HG02973 (cell line): ENCODE data around the gene COMT.

Experiments
- ATAC-seq: cut with Tn5 transposase; IDR thresholded peaks from one replicate; pipeline ENCODE4 v1.9.1; 2021; ENCODE audit warnings: moderate library complexity; ENCODE audit not compliant: unreplicated experiment

COMT gene

DNA sequence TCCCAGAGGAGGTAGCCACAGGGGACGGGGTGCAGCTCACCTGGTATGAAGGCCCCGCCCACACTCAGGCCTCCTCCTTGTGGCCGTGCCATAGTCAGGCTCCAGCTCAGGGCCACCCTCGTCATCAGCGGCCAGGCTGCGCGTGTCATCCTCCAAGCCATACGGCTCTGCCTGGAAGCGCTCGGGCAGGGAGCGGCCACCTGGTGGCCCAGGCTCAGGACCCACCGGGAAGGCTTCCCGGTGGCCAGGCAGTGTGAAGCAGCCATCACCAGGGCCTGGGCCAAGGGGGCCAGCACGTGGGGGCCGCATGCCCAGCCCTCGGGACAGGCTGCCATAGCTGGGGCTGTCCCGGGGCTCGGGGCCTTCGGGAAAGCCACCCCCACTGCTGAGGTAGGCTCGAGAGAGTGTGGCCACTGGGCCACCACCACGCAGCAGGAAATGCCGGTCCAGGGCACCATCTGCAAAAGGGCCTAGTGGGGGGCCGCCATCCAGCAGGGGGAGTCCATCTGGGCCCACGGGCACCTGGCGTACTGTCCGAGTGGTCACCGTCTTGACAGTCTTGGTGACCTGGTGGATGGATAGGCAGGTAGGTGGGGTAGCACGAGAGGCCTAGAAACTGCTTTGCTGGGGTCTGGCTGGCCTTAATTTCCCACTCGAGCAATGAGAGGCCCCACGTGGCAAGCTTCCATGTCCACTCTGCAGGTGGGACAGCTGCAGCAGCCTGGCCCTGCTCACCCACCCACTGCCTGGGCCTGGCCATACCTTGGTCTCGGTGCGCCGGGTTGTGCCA, 39.8 kb downstream of the COMT start:
- no peak for ATAC-seq

DNA sequence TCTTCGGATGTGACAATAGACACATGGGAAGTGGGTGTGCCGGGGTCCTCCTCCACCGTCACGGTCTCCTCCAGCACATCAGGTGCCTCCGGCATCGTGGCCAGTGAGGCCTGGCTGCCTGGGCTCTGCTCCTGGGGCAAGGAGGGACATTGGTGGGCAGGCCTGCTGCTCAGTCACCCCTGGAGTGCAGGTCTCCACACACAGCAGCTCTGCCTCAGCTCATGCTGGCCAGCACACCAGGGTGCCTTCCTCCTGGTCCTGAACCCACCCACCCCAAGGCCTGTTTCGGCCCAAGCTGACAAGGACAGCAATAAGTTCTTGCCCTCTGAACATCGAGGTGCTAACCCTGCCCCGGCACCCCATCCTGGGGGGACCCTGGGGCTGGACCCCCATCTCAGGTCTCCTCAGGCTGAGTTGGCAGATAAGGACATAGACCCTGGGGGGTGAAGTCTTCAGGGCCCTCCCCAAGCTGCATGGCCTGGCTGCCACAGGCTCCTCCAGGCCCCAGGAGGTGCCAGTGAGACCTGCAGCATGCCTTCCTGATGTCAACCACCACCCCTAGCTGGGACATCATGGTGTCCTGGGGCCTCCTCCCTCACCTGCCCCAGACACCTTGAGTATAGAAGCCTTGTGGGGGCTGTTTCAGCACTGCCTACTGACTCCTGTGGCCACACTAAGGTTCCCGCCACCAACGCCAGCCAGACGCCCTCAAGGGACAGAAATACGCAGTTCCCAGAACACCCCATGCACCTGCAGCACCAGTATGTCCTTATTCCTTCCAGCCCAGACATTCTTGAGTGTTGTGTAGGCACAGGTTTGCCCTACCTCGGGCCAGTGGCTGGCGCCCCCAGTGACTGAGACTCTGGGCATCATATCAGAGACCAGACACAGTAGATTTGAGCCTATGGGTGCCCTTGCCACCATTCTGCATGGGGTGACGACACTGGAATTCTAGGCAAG, 40.7 kb downstream of the COMT start:
- ATAC-seq = no peak

DNA sequence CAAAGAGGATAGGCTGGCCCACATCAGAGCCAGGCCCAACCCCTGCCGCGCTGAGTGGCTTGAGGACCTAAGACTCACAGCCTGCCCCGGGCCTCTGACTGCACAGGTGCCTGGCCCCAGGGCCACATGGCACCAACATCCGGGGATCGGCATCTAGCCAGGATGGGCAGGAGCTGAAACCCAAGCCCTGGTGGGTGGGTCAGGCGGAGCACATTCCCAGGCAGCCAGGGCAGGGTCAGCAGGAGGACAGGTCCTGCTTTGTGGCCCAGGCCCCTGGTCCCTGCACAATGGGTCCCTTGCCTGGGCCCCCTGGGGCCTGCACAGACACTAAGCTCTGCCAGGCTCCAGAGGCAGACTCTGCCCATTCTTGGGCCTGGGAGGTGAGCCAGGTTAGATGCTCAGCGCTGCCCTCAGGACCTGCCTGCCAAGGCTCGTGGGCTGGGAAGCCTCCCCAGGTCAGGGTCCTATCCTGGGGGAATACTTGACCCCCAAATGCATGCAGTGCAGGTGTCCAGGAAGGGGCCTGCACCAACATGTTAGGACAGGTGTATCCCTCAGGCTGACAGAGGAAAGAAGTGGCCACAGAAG, 41.5 kb downstream of the COMT start:
- no peak for ATAC-seq

DNA sequence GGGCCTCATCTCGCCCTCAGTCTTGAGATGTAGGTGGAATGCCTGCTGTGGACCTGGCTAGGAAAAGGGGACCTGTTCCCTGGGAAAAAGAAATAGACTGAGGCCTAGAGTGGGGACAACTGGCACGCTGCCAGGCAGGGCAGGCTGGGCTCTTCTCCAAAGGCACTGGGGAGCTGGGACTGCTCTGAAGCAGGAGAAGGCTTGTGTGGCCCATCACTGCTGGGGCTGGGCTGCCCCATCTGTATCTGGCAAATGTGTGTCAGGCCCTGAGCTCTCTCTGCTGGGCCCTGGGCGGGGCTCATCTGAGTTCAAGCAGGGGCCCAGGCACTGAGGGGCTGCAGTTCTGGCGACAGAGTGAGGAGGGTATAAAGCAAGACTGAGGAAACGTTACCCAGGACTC, 42.2 kb downstream of the COMT start:
- no peak for ATAC-seq

DNA sequence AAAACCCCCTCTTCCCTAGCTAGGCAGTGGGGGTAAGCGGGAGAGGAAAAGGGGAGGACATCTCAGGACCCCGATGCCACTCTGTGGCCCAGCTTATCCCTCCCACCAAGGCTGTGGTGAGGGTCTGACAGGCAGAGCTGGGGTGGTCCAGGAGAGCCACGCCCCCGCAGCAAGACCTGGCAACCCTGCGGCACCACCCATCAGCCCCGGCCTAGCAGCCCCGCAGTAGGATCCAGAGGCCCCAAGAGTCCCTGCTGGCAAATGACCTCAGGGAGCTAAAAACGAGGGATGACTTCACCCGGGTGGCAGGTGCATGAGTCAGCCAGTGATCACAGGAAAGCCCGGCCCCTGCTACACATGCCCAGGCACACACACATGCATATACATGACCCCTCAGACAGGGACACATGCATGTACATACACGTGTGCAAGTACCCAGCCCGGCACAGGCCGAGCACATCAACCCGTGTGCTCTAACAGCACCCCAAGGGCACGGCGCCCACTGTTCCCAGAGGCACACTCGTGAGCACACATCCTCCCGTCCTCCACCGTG, 42.7 kb downstream of the COMT start:
- ATAC-seq = no peak

DNA sequence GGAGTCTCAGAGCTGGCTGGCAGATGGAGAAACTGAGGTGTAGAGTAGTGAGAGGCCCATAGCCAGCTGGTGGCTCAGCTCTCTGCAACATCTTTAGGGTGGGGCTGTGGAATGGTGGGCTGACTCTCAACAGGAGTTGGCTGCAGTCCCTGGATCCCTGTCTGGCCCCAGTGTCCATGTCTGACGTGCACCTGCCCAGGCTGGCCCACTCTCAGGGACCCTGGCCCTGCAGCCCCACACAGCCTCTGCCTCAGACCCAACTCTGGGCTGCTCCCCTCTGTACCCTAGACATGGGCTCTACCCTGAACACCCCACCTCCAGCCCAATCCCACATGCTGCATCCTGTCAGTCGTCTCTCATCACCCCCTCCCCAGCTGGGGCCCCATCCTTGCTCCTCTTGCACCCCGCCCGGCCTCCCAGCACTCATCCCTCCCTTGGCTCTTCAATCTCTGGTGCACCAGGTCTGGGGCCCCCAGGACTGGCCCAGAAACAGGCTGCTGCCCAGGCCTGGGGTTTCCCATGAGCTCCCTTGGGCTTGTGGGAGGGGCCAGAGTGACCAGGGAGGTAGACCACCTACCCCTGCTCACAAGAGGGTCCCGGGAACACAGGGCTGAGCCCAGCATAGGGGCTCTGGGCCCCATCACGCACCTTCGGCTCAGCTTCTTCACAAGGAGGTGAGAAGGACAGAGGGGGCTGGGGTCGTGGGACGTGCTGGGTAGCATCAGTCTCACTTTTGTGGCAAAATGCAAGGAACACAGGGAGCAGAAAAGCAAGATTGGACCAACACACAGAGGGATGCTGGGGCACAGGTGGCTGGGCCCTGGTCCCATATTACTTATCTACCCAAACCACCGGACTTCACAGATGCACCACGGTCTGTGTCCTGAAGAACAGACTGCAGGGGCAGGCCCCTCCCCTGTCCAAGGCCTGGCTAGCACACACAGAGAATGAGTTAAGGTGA, 43.6 kb downstream of the COMT start:
- no peak for ATAC-seq

DNA sequence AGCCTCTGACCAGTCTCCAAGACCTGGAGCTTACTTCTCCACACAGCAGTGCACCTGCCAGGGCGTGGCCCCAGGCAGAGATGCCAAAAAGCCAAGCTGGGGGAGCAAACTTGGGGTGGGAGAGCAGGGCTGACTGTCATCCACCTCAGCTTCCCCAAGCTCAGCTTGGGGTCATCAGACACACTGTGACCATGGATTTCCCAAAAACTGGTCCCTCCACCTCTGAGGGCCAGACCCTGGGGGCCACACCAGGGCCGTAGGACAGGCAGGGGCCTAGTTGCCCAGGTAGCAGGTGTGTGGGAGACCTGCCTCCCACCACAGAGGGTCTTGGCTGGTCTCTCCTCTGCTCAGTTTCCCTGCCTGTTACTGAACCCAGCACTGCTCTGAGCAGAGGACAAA, 44.4 kb downstream of the COMT start:
- no peak for ATAC-seq

DNA sequence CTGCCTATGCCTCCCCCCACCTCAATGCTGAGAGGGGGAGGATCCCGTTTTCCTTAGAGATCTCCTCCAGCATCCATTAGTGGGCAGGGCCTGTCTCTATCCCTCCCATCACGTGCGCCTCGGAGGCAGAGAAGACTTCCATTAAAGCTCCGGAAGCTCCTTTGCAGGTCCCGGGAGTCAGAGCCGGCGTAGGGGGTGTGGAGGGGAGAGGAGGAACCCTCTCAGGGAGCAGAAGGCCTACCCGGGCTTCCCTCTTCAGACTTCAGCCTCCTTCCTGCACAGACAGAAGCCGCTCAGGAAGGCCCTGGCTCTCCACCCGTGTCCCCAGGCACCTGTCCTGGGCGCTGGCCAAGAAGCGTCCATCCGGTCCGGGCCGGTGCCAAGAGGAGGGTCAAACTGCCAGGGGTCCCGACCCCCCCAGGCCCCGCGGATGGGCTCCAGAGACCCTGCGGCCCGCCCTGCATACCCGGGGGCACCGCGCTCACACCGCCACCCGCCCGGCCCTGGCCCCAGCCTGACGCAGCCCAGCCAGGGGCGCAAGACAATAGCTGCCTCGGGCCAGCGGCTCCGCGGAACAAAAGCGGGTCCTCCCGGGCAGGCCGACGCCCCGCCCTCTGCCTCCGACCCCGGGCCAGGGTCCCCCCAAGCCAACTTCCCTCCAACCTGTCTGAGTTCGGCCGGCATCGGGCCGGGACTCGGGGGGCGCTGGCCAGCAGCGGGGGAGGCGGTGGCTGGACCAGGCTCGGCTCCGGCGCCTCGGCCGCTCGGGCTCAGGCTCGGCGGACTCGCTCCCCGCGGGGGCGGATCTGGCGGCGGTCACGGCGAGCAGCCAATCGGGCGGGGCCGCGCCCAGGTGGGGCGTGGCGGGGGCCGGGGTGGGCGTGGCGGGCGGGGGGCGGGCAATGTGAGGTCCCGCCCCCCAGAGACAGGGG, 45.1 kb downstream of the COMT start:
- ATAC-seq = no peak

DNA sequence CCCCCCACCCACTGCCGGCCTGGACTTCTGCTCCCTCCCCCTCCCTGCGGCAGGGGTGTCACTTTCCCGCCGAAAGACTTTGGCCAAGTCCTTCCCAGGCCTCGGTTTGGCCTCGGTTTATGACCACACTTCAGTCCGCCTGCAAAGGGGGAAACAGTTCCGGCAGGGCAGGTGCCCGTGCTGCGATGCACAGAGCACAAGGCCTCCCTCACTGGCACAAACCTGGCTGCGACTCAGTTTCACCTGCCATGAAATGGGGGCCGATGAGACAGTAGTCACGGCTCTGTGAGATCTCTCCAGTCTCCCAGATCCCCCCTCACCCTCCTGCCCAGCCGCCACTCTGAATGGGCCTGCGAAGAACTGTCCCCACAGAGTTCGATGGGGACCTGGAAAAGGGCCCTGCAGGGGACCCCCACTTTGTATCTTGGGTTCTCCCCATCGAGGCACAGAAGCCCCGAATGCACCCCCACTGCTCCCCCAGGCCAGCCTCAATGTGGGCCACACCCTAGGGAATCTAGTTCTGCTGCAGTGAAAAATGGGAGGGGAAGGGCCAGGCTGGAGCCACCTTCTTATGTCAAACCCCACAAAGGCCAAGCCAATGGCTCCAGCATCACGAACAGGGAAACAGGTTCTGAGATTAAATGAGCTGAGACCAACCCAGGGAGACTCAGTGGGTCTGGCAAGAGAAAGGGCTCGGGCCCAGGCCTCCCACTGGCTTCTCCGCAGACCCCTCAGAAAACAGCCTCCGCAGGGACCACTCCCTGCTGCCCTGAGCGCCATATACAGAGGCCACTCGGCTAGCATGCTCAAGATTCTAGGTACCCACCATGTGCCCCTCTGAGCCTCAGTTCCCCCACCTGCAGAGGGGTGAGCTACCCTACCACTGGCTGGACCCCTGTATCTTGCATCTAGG, 46.1 kb downstream of the COMT start:
- no peak for ATAC-seq

DNA sequence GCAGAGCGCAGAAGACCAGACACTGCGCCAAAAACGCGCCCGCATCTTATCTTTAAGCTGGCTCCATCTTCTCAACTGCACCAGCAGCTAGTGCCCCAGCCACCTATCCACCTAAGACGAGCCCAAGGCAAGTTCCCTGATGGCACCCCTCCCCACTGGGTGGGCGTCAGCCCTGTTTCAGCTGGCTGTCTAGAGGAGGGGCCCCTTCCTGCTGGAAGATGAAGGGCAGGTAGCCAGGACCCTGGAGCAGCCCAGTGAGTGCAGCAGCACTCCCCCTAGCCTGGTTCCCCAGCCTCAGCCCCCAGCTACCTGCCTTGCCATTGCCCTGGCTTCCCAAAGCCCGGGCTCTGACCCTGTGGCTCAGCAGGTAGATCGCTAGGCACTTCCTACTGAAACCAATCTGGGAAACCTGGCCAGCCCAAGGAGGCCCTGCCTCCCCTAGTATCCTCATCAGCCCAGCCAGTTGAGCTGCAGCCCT, 46.8 kb downstream of the COMT start:
- ATAC-seq = no peak

DNA sequence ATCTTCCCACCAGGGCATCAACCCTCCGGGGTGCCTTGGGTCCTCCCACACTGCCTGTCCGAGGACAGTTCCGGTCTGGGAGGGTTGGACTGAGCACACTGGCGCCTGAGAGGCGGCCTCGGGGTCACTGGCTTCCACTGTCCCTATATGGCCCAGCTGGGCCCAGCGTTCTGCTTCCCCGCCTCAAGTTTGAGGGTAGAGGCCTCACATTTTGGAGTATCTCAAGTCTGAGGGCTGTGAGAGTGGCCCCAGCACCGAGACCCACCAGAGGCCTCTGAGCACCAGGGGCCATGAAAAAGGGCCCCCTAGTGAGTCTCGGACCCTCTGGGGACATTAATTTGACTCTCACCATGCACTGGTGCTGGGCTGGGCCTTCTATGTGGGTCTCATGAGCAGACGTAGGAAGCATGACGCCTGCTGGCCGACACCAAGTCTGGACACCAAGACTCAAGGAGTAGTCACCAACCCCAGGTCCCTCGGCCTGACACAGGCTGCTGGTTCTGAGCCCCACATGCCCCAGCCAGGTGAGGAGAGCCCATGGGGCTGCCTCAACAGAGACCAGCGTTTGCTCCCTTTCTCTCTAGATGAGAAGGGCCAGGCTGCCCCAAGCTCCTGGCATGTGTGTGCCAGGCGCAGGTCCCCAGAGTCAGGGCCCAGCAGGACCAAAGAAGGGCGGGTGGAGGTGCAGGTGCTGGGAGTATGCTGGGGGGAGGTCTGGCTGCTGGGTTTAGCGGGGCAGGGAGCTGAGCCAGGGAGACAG, 47.6 kb downstream of the COMT start:
- ATAC-seq = no peak

DNA sequence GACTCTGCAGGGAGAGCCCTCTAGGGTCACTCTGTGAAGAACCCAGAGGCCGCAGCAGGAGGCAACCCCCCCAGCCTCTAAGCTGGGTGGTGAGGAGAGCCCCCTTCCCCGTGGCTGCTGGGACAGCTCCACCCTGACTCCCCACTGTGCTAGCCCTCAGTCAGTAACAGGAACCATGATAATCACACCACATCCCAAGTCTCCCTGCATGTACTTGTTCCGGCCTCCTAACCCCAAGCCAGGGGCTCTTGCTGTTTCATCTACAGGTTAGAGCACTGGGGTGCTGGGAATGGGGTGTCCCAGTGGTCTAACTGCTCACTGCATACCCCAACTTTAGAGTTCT, 48.1 kb downstream of the COMT start:
- no peak for ATAC-seq

DNA sequence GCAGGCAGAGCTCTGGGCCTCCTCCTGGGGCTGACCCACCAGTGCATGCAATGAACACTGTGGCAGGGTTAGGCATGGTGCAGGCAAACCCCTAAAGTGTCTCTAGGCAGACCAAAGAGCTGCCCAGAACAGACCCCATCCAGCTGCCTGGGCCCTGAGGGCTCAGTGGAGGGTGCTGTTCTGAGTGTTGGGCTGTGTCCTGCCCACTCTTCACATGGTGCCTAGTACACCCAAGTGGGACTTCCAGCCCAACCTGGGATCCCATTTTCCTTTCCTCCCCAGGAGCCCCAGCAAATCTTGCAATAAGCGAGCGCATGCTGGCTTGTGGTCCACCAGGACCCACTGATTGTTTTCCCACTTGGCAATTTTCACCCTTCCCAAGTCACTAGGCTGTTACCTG, 48.6 kb downstream of the COMT start:
- no peak for ATAC-seq

DNA sequence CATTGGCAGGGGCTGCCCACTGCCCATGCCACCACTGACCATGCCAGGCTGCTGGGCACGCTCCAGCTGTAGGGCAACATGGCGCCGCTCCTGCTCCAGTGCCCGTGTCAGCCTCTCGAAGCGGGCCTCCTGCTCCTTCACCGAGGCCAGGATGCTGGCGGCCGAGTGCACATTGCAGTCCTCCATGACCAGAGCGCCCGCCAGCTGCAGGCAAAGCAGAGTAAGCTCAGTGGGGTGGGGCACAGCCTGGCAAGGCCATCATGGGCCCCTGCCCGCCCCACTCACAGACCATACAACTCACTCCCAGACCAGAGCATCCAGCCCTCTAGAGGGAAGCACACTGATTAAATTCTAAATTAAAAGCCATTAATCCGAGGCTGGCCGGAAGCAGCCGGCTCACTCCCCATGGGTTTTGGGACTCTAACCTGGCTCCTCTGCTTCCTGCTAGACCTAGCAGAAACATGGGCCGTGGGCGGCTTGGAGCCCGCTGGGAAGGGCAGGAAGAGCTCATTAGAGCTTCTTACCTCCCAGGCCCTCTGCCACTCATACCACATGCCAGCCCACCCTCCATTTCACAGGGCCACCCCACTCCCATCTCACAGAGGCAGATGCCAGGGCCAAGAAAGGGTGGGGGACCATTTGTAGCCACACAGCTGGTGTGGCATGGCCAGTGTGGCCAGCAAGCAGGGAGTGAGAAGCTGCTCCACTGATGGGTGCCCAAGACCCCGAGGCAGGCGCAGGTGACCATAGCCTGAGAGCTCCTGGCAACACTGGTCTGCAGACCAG, 49.2 kb downstream of the COMT start:
- ATAC-seq = no peak

DNA sequence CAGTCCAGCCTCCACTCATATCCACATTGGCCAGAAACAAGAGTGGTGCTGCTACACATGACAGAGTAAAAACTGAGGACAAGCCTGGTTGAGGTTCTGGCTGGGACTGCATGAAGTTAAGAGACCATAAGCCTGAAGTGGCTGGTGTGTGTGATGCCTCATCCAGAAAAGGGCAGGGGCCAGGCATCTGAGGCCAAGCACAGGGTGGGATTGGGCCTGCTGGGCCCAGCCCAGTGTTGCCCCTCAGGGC, 49.7 kb downstream of the COMT start:
- ATAC-seq = no peak

DNA sequence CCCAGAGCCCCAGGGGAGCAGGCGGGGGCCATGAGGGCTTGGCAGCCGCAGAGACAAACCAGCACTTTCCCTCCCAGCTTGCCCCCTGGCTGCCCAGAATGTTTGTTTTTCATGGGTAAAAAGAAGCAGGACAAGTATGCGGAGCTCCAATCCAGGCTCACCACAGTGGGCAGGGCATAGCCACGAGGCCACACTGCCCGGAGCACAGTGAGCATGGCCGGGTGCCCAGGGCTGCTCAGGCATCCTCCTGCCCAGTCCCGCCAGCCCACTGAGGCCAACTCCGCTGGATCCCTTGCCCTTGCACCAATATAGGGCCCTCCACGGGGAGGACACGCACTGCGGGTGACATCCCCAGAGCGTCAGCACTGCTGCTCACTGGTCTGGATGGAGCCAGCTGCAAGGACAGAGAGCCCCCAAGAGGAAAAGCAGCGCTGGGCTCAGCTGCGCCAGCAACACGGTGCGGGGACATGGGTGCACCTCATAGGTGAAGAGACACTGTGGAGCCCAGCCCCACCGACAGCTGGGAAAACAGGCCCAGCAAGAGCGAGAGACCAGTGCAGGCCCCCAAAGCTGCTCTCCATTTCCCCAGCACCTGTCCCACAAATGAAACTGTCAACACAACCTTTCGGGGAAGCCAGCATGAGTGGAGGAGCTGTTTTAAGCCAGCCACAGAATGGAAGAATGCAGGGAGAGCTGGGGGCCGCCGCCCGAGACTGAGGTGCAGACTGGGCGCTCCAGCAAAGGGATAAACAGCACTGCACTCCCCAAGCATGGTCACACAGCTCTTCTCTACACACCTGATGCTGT, 50.3 kb downstream of the COMT start:
- no peak for ATAC-seq
